CD4-positive, alpha-beta T cell (primary cell): ENCODE data around the gene MAGEA9B. TPM values are rescaled to one million over a fixed set of nuclear protein-coding genes. Genes with fewer than 3 reads are reported as not detected.

Experiments used
- ATAC-seq: fragments of 200-7000 bp; cut with Tn5 transposase; one replicate; pipeline ENCODE4 v1.10.0; 2022; ENCODE audit warnings: mild to moderate bottlenecking; ENCODE audit not compliant: poor library complexity
- CTCF ChIA-PET: fragments of 350-600 bp; sonication (Branson Sonifier 250); formaldehyde crosslinking; loops from one replicate; lab custom pipeline; 2021; ENCODE audit warnings: antibody characterized with exemption, inconsistent platforms; lab: Charles Lee
- POLR2A ChIA-PET: fragments of 350-600 bp; sonication (Branson Sonifier 250); formaldehyde crosslinking; loops from one replicate; lab custom pipeline; 2021; ENCODE audit warnings: antibody characterized with exemption, inconsistent platforms; lab: Charles Lee
- DNase-seq, 14 experiments: peaks; one replicate each; pipeline ENCODE4 v3.0.0-alpha.2; 2013 to 2020; ENCODE audit warnings: mixed read lengths in 2 of 14
- H3K27ac ChIP-seq, 2 donors: one replicate each; pipeline versions ENCODE4 v1.5.1 to v1.7.0; 2013; ENCODE audit warnings: low read length in 2 of 2, low read depth in 1 of 2, mild to moderate bottlenecking in 1 of 2
- H3K27me3 ChIP-seq, 2 experiments: 1 replicate in 1 of 2; 2 replicates in 1 of 2; pipeline versions ENCODE4 v1.6.1 to v1.7.0; 2013; ENCODE audit warnings: low read length in 2 of 2, control low read depth in 1 of 2, mild to moderate bottlenecking in 1 of 2, moderate library complexity in 1 of 2; ENCODE audit not compliant: insufficient read depth in 2 of 2, control insufficient read depth in 1 of 2
- H3K36me3 ChIP-seq: one replicate; pipeline ENCODE4 v1.6.1; 2013; ENCODE audit warnings: low read length, control low read depth; ENCODE audit not compliant: insufficient read depth
- H3K4me1 ChIP-seq: one replicate; pipeline ENCODE4 v1.6.1; 2013; ENCODE audit warnings: low read length, control low read depth; ENCODE audit not compliant: insufficient read depth
- H3K4me3 ChIP-seq: one replicate; pipeline ENCODE4 v1.5.1; 2013; ENCODE audit warnings: mild to moderate bottlenecking, low read length, moderate library complexity
- H3K9me3 ChIP-seq, 2 experiments: 1 replicate in 1 of 2; 2 replicates in 1 of 2; pipeline versions ENCODE4 v1.6.1 to v1.7.0; 2013; ENCODE audit warnings: low read length in 2 of 2, mild to moderate bottlenecking in 2 of 2, control low read depth in 1 of 2, moderate library complexity in 1 of 2; ENCODE audit not compliant: control insufficient read depth in 1 of 2, insufficient read depth in 1 of 2
- H3K27ac Mint-ChIP-seq: one replicate; pipeline ENCODE4 v1.8.0; 2020; ENCODE audit warnings: mixed read lengths
- H3K27me3 Mint-ChIP-seq: one replicate; pipeline ENCODE4 v1.8.0; 2021; ENCODE audit warnings: mixed read lengths
- H3K36me3 Mint-ChIP-seq: one replicate; pipeline ENCODE4 v1.8.0; 2021; ENCODE audit warnings: low read depth, mixed read lengths
- H3K4me1 Mint-ChIP-seq: one replicate; pipeline ENCODE4 v1.8.0; 2021; ENCODE audit warnings: low read depth, mixed read lengths
- H3K4me3 Mint-ChIP-seq: one replicate; pipeline ENCODE4 v1.8.0; 2020; ENCODE audit warnings: mild to moderate bottlenecking, mixed read lengths
- H3K9me3 Mint-ChIP-seq: one replicate; pipeline ENCODE4 v1.8.0; 2020; ENCODE audit warnings: mixed read lengths
- CTCF ChIP-seq: fragments of 200-600 bp; IDR thresholded peaks from one replicate; pipeline ENCODE4 v1.8.0; 2022; ENCODE audit warnings: antibody characterized with exemption, mild to moderate bottlenecking
- intact Hi-C, 2 experiments: fragments of 100-400 bp; cut with DNase I in 1 of 2; cut with micrococcal nuclease in 1 of 2; formaldehyde crosslinking; loops; one replicate each; pipeline versions ENCODE4 v1.15.1 to v1.9.0; 2023 to 2025; cut with DNase I, micrococcal nuclease
- total RNA-seq, 174 experiments: library from RNA in 2 of 174; stranded (reverse) in 2 of 174; gene quantifications; one replicate each; pipeline ENCODE4 v1.2.3 and lab custom pipeline; 2021 to 2026

MAGEA9B gene
- total RNA-seq, 2 experiments from 2014 or later, result not detected

DNA sequence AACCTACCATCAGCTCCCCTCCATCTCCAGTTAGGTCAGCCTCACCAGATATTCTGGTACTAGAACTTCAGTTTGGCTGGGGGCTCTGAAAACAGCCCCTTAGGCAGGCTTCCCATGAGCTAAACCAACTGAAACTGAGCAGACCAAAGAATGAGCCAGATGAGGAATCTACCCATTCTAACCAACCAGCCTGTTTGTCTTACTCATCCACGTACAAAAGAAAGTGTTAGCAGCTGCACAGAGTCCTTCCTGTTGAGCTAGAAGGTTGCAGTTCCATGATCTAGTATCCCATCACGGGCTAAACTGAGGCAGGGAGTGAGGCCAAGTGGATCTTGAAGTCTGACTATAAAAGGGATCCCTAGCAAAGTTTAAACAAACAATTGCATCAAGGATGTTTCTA is 17.5 kb downstream of the MAGEA9B start:
- Histone ChIP-seq H3K36me3 (no peaks in the 10 kb centered on the region), H3K4me3 (no peak overlapping the region), H3K9me3 (no peaks in the 10 kb centered on the region), H3K27me3 (no peaks in the 10 kb centered on the region), H3K4me1 (no peaks in the 10 kb centered on the region), H3K27ac (no peak overlapping the region)
- DNase-seq (no peak), ATAC-seq (no peak)
- Mint-ChIP-seq H3K4me3 (no peak overlapping the region), H3K27ac (no peak overlapping the region), H3K36me3 (no peaks in the 10 kb centered on the region), H3K4me1 (no peaks in the 10 kb centered on the region), H3K9me3 (no peaks in the 10 kb centered on the region), H3K27me3 (no peaks in the 10 kb centered on the region)
- intact Hi-C loops, result no loop called here
- POLR2A ChIA-PET, result no interaction called here
- CTCF ChIA-PET, result no interaction called here
- TF ChIP-seq CTCF, result no peak

- Mint-ChIP-seq H3K4me1 (no peaks in the 10 kb centered on the region), H3K4me3 (no peak overlapping the region), H3K27me3 (no peaks in the 10 kb centered on the region), H3K9me3 (no peaks in the 10 kb centered on the region), H3K27ac (no peak overlapping the region), H3K36me3 (no peaks in the 10 kb centered on the region)
- Histone ChIP-seq H3K4me1 (no peaks in the 10 kb centered on the region), H3K4me3 (no peak overlapping the region), H3K27ac (no peak overlapping the region), H3K27me3 (no peaks in the 10 kb centered on the region), H3K36me3 (no peaks in the 10 kb centered on the region), H3K9me3 (no peaks in the 10 kb centered on the region)
- CTCF ChIA-PET, result no interaction called here
- POLR2A ChIA-PET, result no interaction called here
- DNase-seq (no peak), ATAC-seq (no peak)
- intact Hi-C loops, result no loop called here
- TF ChIP-seq CTCF, result no peak
Measured at GRCh38 chrX:149568701-149569296, 18.5 kb downstream of the MAGEA9B start.

- DNase-seq, result no peak
- H3K36me3 Mint-ChIP-seq, result no peaks in the 10 kb centered on the region
- POLR2A ChIA-PET, result no interaction called here
Measured at GRCh38 chrX:149567621-149568417, 19.4 kb downstream of the MAGEA9B start.

More at GRCh38 chrX:149567621-149568417, 19.4 kb downstream of the MAGEA9B start:
- Mint-ChIP-seq H3K27ac (no peak overlapping the region), H3K27me3 (no peaks in the 10 kb centered on the region), H3K9me3 (no peaks in the 10 kb centered on the region), H3K4me3 (no peak overlapping the region), H3K4me1 (no peaks in the 10 kb centered on the region)
- no peaks in the 10 kb centered on the region for H3K9me3 ChIP-seq
- CTCF ChIA-PET, result no interaction called here
- intact Hi-C loops, result no loop called here
- ATAC-seq, result no peak
- H3K4me3 ChIP-seq, result no peak overlapping the region
- no peak overlapping the region for H3K27ac ChIP-seq
- H3K27me3 ChIP-seq, result no peaks in the 10 kb centered on the region
- H3K4me1 ChIP-seq, result no peaks in the 10 kb centered on the region
- no peak for TF ChIP-seq CTCF
- H3K36me3 ChIP-seq, result no peaks in the 10 kb centered on the region
